Kidney (tissue), 14 donors: ENCODE measurements around the gene PCAT7. TPM values are rescaled to one million over a fixed set of nuclear protein-coding genes. Genes with fewer than 3 reads are reported as not detected.

Experiments
- DNase-seq, 5 donors: peaks; one replicate each; pipeline ENCODE4 v3.0.0-alpha.2; 2013 to 2020
- FAIRE-seq: peaks from 2 replicates; lab custom pipeline; 2012; peaks lifted over from hg19 to GRCh38; lab: Jason Lieb, UNC
- H3K27ac ChIP-seq, 2 donors: one replicate each; pipeline ENCODE4 v1.7.0; 2013; ENCODE audit warnings: low read depth in 2 of 2, low read length in 2 of 2, inconsistent platforms in 1 of 2
- H3K27me3 ChIP-seq: one replicate; pipeline ENCODE4 v1.7.1; 2013; ENCODE audit warnings: low read length, inconsistent platforms; ENCODE audit not compliant: control insufficient read depth, insufficient read depth
- H3K36me3 ChIP-seq, 3 donors: one replicate each; pipeline versions ENCODE4 v1.7.0 to v1.7.1; 2013; ENCODE audit warnings: low read length in 3 of 3, control low read depth in 1 of 3, inconsistent platforms in 1 of 3; ENCODE audit not compliant: insufficient read depth in 3 of 3, control insufficient read depth in 2 of 3
- H3K4me1 ChIP-seq, 3 donors: one replicate each; pipeline versions ENCODE4 v1.7.0 to v1.7.1; 2013; ENCODE audit warnings: low read length in 3 of 3, inconsistent platforms in 1 of 3, low read depth in 1 of 3; ENCODE audit not compliant: control insufficient read depth in 2 of 3, insufficient read depth in 2 of 3
- H3K4me3 ChIP-seq, 3 donors: one replicate each; pipeline versions ENCODE4 v1.7.0 to v1.8.1; 2013; ENCODE audit warnings: low read length in 3 of 3, control low read depth in 1 of 3, inconsistent platforms in 1 of 3
- H3K9ac ChIP-seq, 3 donors: one replicate each; pipeline versions ENCODE4 v1.7.0 to v1.7.1; 2013; ENCODE audit warnings: low read length in 3 of 3, control low read depth in 1 of 3, inconsistent platforms in 1 of 3
- H3K9me3 ChIP-seq, 3 donors: one replicate each; pipeline versions ENCODE4 v1.7.0 to v1.7.1; 2013; ENCODE audit warnings: low read length in 3 of 3, control low read depth in 1 of 3, inconsistent platforms in 1 of 3; ENCODE audit not compliant: control insufficient read depth in 2 of 3, insufficient read depth in 1 of 3
- CTCF ChIP-seq: IDR thresholded peaks from 3 replicates; pipeline ENCODE4 v1.5.1; 2012; ENCODE audit warnings: mild to moderate bottlenecking, moderate library complexity, borderline replicate concordance; ENCODE audit not compliant: insufficient read depth; ENCODE audit errors: extremely low read depth
- intact Hi-C: fragments of 100-400 bp; cut with DNase I; formaldehyde crosslinking; loops from one replicate; pipeline ENCODE4 v1.11.1; 2022
- polyA plus RNA-seq: library from polyadenylated mRNA; stranded (reverse); fragments of 350-450 nt; fragmentation: Illumina TruSeq; extraction: RNeasy Lipid Tissue Mini Kit (QIAGEN cat#74804); gene quantifications from one replicate; pipeline ENCODE4 v1.2.3, GENCODE V29; 2014; ENCODE audit warnings: low read depth, low replicate concordance; ENCODE audit not compliant: insufficient read depth
- total RNA-seq: library from RNA; stranded (reverse); fragmentation: NEBNext Ultra II Directional; extraction: Animal tissue kit (Norgen Biotek cat#: 25700); gene quantifications from one replicate; pipeline ENCODE4 v1.2.1, GENCODE V29; 2021
- donor health status: control.
- donor health status: control.
- donor health status: control.
- donor health status: control.
- donor health status: control.
- donor health status: DM: yes; HTN: yes; CAD: no.
- donor health status: Normal renal cell carcinoma (clear cell type).

The PCAT7 gene
- total and polyA plus RNA-seq, 2 donors from 2014 or later = 0.28 to 1.5 TPM

GRCh38 chr9:94610181-94610606, 55.3 kb downstream of the PCAT7 start:
- H3K4me1 ChIP-seq = peaks cover 0 to 15% (median 0%) of the 10 kb centered on the region in 3 donors
- intact Hi-C loops = no loop called here
- no peak for FAIRE-seq
- no peak overlapping the region for H3K27ac ChIP-seq
- H3K4me3 ChIP-seq = no peak overlapping the region
- no peaks in the 10 kb centered on the region for H3K9me3 ChIP-seq
- peaks cover 0 to 3% (median 0%) of the 10 kb centered on the region in 3 donors for H3K36me3 ChIP-seq
- H3K9ac ChIP-seq = no peak overlapping the region
- H3K27me3 ChIP-seq = no peaks in the 10 kb centered on the region
- TF ChIP-seq CTCF = no peak
- peak in 3 of 5 donors; percentile 20 to 83 (median 54) for DNase-seq

GRCh38 chr9:94611638-94612068, 56.8 kb downstream of the PCAT7 start:
- H3K4me1 ChIP-seq = peaks cover 0 to 9% (median 0%) of the 10 kb centered on the region in 3 donors

GRCh38 chr9:94612071-94612470, 57.2 kb downstream of the PCAT7 start:
- H3K9ac ChIP-seq = no peak overlapping the region

More at GRCh38 chr9:94611638-94612068, 56.8 kb downstream of the PCAT7 start:
- Histone ChIP-seq H3K27me3 (no peaks in the 10 kb centered on the region), H3K4me3 (no peak overlapping the region), H3K36me3 (peaks cover 0 to 3% (median 0%) of the 10 kb centered on the region in 3 donors), H3K9me3 (no peaks in the 10 kb centered on the region), H3K9ac (no peak overlapping the region), H3K27ac (no peak overlapping the region)
- intact Hi-C loops = no loop called here
- DNase-seq (no peak), FAIRE-seq (no peak)
- no peak for TF ChIP-seq CTCF

More at GRCh38 chr9:94612071-94612470, 57.2 kb downstream of the PCAT7 start:
- Histone ChIP-seq H3K4me3 (no peak overlapping the region), H3K27me3 (no peaks in the 10 kb centered on the region), H3K9me3 (no peaks in the 10 kb centered on the region), H3K36me3 (peaks cover 0 to 3% (median 0%) of the 10 kb centered on the region in 3 donors), H3K4me1 (peaks cover 0 to 9% (median 0%) of the 10 kb centered on the region in 3 donors), H3K27ac (no peak overlapping the region)
- FAIRE-seq (no peak), DNase-seq (no peak)
- intact Hi-C loops = no loop called here
- TF ChIP-seq CTCF = no peak
